ENCODE data around the gene ZNF668.

- TF ChIP-seq CTCF (conservative IDR thresholded peaks at IDR 0.05 in 1 of 2, IDR thresholded peaks at IDR 0.05 in 1 of 2; ENCODE audit: extremely low read depth in 1 of 2, insufficient read depth in 1 of 2, low read depth in 1 of 2, low read length in 2 of 2) (no peak), EZH2 (IDR thresholded peaks at IDR 0.05; ENCODE audit: borderline replicate concordance, low read length) (no peak)
These were observed 10.6 kb downstream of the ZNF668 start for GRCh38 chr16:31063495-31063842.
